Measurements from ENCODE around the gene NPIPA1.

DNA sequence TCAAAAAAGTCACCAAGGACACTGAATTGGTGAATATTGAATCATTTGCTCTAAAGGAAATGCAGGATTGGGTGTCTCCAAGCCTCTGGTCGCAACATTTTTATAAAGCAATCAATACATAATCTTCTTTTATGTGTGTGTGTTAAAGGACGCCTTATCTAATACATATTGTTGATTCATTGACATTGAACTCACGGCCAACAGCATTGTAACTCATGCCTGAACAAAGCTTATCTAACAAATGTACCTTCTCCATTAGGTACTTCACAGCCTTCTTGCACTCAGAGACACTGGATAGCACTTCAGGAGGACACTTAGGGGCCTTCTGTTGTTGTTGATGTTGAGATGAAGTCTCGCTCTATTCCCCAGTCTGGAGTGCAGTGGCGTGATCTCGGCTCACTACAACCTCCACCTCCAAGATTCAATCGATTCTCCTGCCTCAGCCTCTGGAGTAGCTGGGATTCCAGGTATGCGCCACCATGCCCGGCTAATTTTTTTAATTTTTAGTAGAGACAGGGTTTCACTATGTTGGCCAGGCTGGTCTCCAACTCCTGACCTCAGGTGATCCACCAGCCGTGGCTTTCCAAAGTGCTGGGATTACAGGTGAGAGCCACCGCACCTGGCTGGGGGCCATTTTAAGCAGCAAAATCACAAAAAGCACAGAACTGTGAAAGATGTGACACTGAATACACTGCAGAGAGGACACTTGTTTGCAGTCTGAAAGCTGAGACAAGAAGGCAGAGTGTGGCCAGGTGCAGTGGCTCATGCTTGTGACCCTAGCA lies 24.4 kb downstream of the NPIPA1 start:
- no peak for TF ChIP-seq EZH2 (IDR thresholded peaks at IDR 0.05; ENCODE audit: borderline replicate concordance, low read length)
- TF ChIP-seq, protein P1, sequence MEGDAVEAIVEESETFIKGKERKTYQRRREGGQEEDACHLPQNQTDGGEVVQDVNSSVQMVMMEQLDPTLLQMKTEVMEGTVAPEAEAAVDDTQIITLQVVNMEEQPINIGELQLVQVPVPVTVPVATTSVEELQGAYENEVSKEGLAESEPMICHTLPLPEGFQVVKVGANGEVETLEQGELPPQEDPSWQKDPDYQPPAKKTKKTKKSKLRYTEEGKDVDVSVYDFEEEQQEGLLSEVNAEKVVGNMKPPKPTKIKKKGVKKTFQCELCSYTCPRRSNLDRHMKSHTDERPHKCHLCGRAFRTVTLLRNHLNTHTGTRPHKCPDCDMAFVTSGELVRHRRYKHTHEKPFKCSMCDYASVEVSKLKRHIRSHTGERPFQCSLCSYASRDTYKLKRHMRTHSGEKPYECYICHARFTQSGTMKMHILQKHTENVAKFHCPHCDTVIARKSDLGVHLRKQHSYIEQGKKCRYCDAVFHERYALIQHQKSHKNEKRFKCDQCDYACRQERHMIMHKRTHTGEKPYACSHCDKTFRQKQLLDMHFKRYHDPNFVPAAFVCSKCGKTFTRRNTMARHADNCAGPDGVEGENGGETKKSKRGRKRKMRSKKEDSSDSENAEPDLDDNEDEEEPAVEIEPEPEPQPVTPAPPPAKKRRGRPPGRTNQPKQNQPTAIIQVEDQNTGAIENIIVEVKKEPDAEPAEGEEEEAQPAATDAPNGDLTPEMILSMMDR (conservative IDR thresholded peaks at IDR 0.05 in 1 of 2, IDR thresholded peaks at IDR 0.05 in 1 of 2; ENCODE audit: extremely low read depth in 1 of 2, insufficient read depth in 1 of 2, low read depth in 1 of 2, low read length in 2 of 2): no peak
